OCI-M2 (cell line): Measurements from ENCODE around the gene AFMID.
"Not testable (repeated sequence)": the region's sequence is repeated elsewhere in the genome, so short reads cannot be mapped to it uniquely, and the experiment has no call there.

Experiments used
- DNase-seq: peaks from one replicate; lab custom pipeline; 2025; ENCODE audit not compliant: unreplicated experiment; lab: John Stamatoyannopoulos, UW

The AFMID gene

DNA sequence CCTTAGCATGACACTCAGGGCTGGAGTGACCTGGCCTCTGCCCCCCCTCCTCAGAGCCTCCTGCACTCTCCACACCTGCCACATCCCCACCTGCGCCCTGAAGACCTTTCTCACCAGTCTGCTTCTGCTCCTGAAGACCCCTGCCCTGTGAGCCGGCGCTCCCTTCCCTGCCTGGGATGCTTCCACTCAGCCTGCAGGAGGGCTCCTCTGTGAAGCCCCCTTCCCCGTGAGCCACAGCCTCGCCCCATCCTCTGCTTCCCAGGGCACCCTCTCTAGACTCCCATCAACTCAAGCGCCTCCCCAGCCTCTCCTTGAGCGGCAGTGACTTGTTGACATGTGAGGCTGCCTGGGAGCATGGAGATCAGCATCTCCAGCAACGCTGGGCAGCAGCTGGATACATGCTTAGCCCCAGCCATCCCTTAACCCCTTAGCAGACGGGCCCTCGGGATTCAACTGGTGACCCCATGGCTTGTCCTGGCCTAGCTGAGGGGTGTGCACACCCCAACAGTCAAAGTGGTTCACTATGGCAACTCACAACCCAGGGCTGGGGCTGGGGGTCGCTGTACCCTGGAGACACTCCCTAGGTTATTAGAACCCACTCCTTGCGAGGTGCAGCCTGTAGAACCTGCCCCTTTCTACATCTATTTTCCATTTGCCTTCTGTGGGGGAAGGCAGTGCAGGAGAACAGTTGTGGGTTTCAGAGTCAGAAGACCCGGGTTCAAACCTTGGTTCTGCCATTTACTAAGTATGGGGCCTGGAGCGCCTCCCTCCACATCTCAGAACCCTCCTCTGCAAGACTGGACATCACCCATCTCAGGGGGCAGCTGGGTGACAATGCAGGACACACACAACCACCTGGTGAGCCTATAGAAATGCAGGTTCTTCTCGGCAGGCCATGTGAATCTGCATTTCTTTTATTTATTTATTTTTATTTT is 65.8 kb downstream of the AFMID start:
- DNase-seq: no peak

DNA sequence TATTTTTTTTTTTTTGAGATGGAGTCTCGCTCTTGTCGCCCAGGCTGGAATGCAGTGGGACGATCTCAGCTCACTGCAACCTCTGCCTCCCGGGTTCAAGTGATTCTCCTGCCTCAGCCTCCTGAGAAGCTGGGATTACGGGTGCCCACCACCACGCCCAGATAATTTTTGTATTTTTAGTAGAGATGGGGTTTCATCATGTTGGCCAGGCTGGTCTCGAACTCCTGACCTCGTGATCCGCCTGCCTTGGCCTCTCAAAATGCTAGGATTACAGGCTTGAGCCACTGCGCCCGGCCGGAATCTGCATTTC is 66.4 kb downstream of the AFMID start:
- not testable (repeated sequence) for DNase-seq

DNA sequence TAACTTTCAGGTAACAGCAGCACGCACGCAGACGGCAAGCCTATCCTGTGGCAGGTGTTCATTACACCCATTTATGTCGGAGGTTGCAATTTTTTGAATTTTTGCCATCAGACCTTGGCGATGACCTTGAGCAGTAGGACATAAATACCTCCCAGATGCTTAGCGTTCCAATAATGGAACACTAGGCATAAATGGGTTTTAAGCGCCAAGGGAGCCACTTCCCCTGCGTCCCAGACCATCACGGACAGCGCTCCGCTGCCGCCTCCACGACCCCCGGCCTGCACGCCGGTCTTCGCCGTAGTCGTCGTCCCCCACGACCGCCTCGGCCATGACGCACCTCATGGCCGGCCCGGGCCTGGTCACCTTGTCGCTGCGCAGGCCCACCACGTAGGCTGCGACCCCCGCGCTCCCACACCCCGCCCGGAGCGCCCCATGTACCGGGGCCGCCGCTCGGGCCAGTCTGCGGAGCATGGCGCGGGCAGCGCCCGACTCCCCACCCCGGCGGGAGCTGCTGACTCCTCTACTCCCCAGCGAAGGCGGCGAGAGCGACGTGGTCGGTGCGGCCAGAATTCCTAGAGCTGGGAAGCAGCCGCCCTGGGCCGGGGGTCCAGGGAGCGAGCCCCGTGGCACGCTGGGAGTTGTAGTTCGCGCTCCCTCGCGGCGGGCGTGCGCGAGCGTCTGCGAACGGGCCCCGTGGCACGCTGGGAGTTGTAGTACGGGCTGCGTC is 66.9 kb downstream of the AFMID start:
- DNase-seq: peak; percentile 35

DNA sequence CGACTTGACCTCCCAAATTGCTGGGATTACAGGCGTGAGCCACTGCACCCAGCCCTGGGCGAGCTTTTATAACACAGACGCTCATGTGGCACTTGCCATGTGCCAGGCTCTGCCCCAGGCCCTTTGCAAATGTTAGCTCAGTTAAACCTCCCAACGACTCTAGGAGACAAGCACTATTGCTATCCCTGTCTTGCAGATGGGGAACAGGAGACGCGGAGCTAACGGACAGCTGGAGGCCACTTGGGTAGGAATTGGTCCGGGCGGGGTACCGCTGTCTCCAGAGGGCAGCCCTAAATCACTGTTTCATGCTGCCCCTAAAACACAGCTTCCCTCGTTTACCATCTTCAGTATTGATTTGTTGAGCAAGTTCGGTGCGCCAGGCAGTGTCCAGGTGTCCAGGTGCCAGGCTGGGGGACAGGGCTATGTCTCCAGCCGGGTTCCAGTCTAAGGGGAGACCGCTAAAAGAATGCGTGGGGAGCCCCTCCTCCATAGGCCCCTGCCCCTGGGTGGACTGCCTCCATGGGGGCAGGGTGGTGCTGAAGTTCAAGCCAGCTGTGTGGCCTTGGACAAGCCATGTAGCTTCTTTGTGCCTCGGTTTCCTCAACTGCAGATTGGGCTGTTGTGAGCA is 68.0 kb downstream of the AFMID start:
- no peak for DNase-seq

DNA sequence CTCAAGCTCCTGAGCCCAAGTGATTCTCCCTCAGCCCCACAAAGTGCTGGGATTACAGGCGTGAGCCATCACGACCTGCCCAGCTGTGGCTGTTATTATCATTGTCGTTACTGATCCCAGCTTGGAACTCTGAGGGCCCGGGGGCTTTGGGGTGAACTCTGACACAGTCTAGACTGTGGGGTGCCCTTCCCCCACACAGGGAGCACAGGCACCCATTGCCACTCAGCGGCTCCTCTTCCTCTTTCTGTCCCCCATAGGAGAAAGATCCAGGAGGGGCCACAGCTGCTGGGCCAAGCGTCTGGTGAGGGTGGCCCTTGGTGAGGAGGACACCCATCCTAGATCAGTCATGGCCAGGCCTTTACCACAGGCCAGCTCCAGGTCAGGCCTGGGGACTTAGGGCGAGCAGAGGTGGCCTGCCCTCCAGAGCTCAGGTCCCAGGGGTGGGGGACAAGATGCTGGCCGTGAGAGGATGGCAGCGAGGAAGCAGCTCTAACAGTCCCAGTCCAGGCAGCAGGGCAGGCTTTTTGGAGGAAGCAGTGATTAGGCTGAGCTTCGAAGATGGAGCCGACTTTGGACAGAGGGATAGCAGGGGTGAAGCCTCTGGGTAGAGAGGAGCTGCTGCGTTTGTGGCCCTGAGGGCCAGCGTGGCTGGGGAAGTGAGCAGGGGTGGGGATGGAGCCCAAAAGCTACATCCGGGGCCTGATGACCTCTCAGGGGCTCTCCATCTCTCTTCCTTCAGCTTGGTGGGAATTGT is 69.0 kb downstream of the AFMID start:
- no peak for DNase-seq

DNA sequence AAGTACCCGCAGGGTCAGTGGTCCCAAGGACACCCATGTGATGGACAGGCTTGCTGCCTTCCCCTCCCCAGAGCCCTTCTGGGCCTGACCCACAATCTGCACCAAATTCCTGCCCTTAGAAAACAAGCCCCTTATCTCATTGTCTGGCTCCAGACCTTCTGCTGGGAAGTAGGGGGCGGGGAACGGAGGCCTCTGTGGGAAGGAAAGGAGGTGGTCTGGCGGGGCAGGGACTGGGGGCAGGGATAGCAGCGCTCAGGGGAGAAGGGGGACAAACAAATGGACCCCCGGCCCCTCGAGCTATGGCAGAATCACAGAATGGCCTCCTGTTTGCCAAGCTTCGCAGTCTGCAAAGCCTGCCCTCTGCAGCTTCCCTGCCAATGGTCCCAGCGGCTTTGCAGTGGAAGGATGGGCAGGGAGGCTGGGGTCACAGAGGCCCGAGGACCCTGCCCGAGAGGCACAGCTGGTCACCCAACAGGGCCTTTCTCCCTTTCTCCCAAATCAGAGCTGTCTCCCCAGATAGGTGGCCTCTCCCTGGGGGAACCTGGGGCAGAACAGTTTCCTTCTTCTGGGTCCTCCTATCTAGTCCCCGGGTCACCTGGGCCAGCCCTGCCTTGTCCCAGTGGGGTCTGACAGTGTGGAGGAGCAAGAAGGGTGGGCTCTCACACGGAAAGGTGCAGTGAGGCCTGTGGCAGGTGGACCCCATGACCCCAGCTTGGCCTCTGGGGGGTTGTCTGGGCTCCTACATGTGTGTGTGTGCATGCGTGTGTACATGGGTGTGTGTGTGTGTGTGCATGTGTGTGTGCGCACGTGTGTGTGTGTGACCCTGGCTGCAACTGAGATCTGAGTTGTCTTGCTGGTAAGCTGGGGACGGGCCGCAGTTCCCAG is 69.8 kb downstream of the AFMID start:
- no peak for DNase-seq
